CD4-positive, alpha-beta T cell (primary cell): ENCODE results near the gene NOCT. TPM values are rescaled to one million over a fixed set of nuclear protein-coding genes. Genes with fewer than 3 reads are reported as not detected.

Experiments used
- ATAC-seq: fragments of 200-7000 bp; cut with Tn5 transposase; one replicate; pipeline ENCODE4 v1.10.0; 2022; ENCODE audit warnings: mild to moderate bottlenecking; ENCODE audit not compliant: poor library complexity
- CTCF ChIA-PET: fragments of 350-600 bp; sonication (Branson Sonifier 250); formaldehyde crosslinking; loops from one replicate; lab custom pipeline; 2021; ENCODE audit warnings: antibody characterized with exemption, inconsistent platforms; lab: Charles Lee
- POLR2A ChIA-PET: fragments of 350-600 bp; sonication (Branson Sonifier 250); formaldehyde crosslinking; loops from one replicate; lab custom pipeline; 2021; ENCODE audit warnings: antibody characterized with exemption, inconsistent platforms; lab: Charles Lee
- DNase-seq, 14 experiments: peaks; one replicate each; pipeline ENCODE4 v3.0.0-alpha.2; 2013 to 2020; ENCODE audit warnings: mixed read lengths in 2 of 14
- H3K27ac ChIP-seq, 2 donors: one replicate each; pipeline versions ENCODE4 v1.5.1 to v1.7.0; 2013; ENCODE audit warnings: low read length in 2 of 2, low read depth in 1 of 2, mild to moderate bottlenecking in 1 of 2
- H3K27me3 ChIP-seq, 2 experiments: 1 replicate in 1 of 2; 2 replicates in 1 of 2; pipeline versions ENCODE4 v1.6.1 to v1.7.0; 2013; ENCODE audit warnings: low read length in 2 of 2, control low read depth in 1 of 2, mild to moderate bottlenecking in 1 of 2, moderate library complexity in 1 of 2; ENCODE audit not compliant: insufficient read depth in 2 of 2, control insufficient read depth in 1 of 2
- H3K36me3 ChIP-seq: one replicate; pipeline ENCODE4 v1.6.1; 2013; ENCODE audit warnings: low read length, control low read depth; ENCODE audit not compliant: insufficient read depth
- H3K4me1 ChIP-seq: one replicate; pipeline ENCODE4 v1.6.1; 2013; ENCODE audit warnings: low read length, control low read depth; ENCODE audit not compliant: insufficient read depth
- H3K4me3 ChIP-seq: one replicate; pipeline ENCODE4 v1.5.1; 2013; ENCODE audit warnings: mild to moderate bottlenecking, low read length, moderate library complexity
- H3K9me3 ChIP-seq, 2 experiments: 1 replicate in 1 of 2; 2 replicates in 1 of 2; pipeline versions ENCODE4 v1.6.1 to v1.7.0; 2013; ENCODE audit warnings: low read length in 2 of 2, mild to moderate bottlenecking in 2 of 2, control low read depth in 1 of 2, moderate library complexity in 1 of 2; ENCODE audit not compliant: control insufficient read depth in 1 of 2, insufficient read depth in 1 of 2
- H3K27ac Mint-ChIP-seq: one replicate; pipeline ENCODE4 v1.8.0; 2020; ENCODE audit warnings: mixed read lengths
- H3K27me3 Mint-ChIP-seq: one replicate; pipeline ENCODE4 v1.8.0; 2021; ENCODE audit warnings: mixed read lengths
- H3K36me3 Mint-ChIP-seq: one replicate; pipeline ENCODE4 v1.8.0; 2021; ENCODE audit warnings: low read depth, mixed read lengths
- H3K4me1 Mint-ChIP-seq: one replicate; pipeline ENCODE4 v1.8.0; 2021; ENCODE audit warnings: low read depth, mixed read lengths
- H3K4me3 Mint-ChIP-seq: one replicate; pipeline ENCODE4 v1.8.0; 2020; ENCODE audit warnings: mild to moderate bottlenecking, mixed read lengths
- H3K9me3 Mint-ChIP-seq: one replicate; pipeline ENCODE4 v1.8.0; 2020; ENCODE audit warnings: mixed read lengths
- CTCF ChIP-seq: fragments of 200-600 bp; IDR thresholded peaks from one replicate; pipeline ENCODE4 v1.8.0; 2022; ENCODE audit warnings: antibody characterized with exemption, mild to moderate bottlenecking
- intact Hi-C, 2 experiments: fragments of 100-400 bp; cut with DNase I in 1 of 2; cut with micrococcal nuclease in 1 of 2; formaldehyde crosslinking; loops; one replicate each; pipeline versions ENCODE4 v1.15.1 to v1.9.0; 2023 to 2025; cut with DNase I, micrococcal nuclease
- total RNA-seq, 174 experiments: library from RNA in 2 of 174; stranded (reverse) in 2 of 174; gene quantifications; one replicate each; pipeline ENCODE4 v1.2.3 and lab custom pipeline; 2021 to 2026

The NOCT gene
- total RNA-seq, 2 experiments from 2014 or later: 13.7 to 15.8 TPM

GRCh38 chr4:139076016-139076744 lies 60.6 kb downstream of the NOCT start:
- ATAC-seq (no peak), DNase-seq (no peak)
- Histone ChIP-seq H3K27ac (no peak overlapping the region), H3K4me1 (peaks cover 19% of the 10 kb centered on the region), H3K27me3 (no peaks in the 10 kb centered on the region), H3K4me3 (no peak overlapping the region), H3K9me3 (no peaks in the 10 kb centered on the region), H3K36me3 (peaks cover 20% of the 10 kb centered on the region)
- intact Hi-C loops: no loop called here
- H3K4me3 Mint-ChIP-seq: no peak overlapping the region
- ChIA-PET CTCF (no interaction called here), POLR2A (interaction anchor here (1.1 kb wide), 1 partner anchor 225 kb away, joined by 6 read pairs; the partner anchor contains the start of gene NAA15)
- TF ChIP-seq CTCF: no peak
- H3K27ac Mint-ChIP-seq: peak overlapping the region; percentile 25
- H3K27me3 Mint-ChIP-seq: no peaks in the 10 kb centered on the region
- H3K36me3 Mint-ChIP-seq: peaks cover 42% of the 10 kb centered on the region
- H3K4me1 Mint-ChIP-seq: peaks cover 68% of the 10 kb centered on the region
- H3K9me3 Mint-ChIP-seq: no peaks in the 10 kb centered on the region

GRCh38 chr4:139077567-139078355 lies 62.2 kb downstream of the NOCT start:
- no peak for TF ChIP-seq CTCF
- intact Hi-C loops: no loop called here
- ChIA-PET POLR2A (interaction anchor here (0.5 to 1.1 kb wide), 3 partner anchors 34 to 223 kb away, joined by 3 to 6 read pairs (median 3); partner anchors contain the start of gene NAA15), CTCF (interaction anchor here (0.9 to 2.0 kb wide), 3 partner anchors 21 to 218 kb away, joined by 3 to 10 read pairs (median 4); no protein-coding TSS in a partner anchor)
- Histone ChIP-seq H3K4me1 (peaks cover 19% of the 10 kb centered on the region), H3K9me3 (no peaks in the 10 kb centered on the region), H3K4me3 (no peak overlapping the region), H3K27me3 (no peaks in the 10 kb centered on the region), H3K36me3 (peaks cover 7% of the 10 kb centered on the region), H3K27ac (no peak overlapping the region)
- Mint-ChIP-seq H3K36me3 (peaks cover 44% of the 10 kb centered on the region), H3K27ac (peak overlapping the region; percentile 65), H3K27me3 (no peaks in the 10 kb centered on the region), H3K4me3 (peak overlapping the region; percentile 38), H3K9me3 (no peaks in the 10 kb centered on the region), H3K4me1 (peaks cover 76% of the 10 kb centered on the region)
- DNase-seq (no peak), ATAC-seq (no peak)

GRCh38 chr4:139078926-139079325 lies 63.3 kb downstream of the NOCT start:
- Mint-ChIP-seq H3K27ac (peak overlapping the region; percentile 56), H3K4me3 (peak overlapping the region; percentile 58), H3K36me3 (peaks cover 46% of the 10 kb centered on the region), H3K9me3 (no peaks in the 10 kb centered on the region), H3K27me3 (no peaks in the 10 kb centered on the region), H3K4me1 (peaks cover 79% of the 10 kb centered on the region)
- H3K36me3 ChIP-seq: no peaks in the 10 kb centered on the region
- no peak for ATAC-seq
- no peaks in the 10 kb centered on the region for H3K27me3 ChIP-seq
- no peak for TF ChIP-seq CTCF
- POLR2A ChIA-PET: interaction anchor here (0.8 to 1.7 kb wide), 3 partner anchors 216 to 375 kb away, joined by 3 to 6 read pairs (median 4); partner anchors contain the start of genes NAA15 and RAB33B
- intact Hi-C loops: no loop called here
- H3K4me3 ChIP-seq: no peak overlapping the region
- no peak overlapping the region for H3K27ac ChIP-seq
- CTCF ChIA-PET: interaction anchor here (0.9 to 2.0 kb wide), 3 partner anchors 12 to 48 kb away, joined by 3 to 10 read pairs (median 5); no protein-coding TSS in a partner anchor
- H3K4me1 ChIP-seq: peaks cover 19% of the 10 kb centered on the region
- no peak for DNase-seq
- H3K9me3 ChIP-seq: no peaks in the 10 kb centered on the region
